ENCODE results near the gene KREMEN1.

- TF ChIP-seq POLR2AphosphoS5 (IDR thresholded peaks at IDR 0.05; ENCODE audit: borderline replicate concordance, low read depth, low read length): no peak
- no peak for TF ChIP-seq EZH2 (IDR thresholded peaks at IDR 0.05)
- TF ChIP-seq FOXP2 (optimal IDR thresholded peaks at IDR 0.05; ENCODE audit: control extremely low read depth, extremely low read length, insufficient read depth): no peak
Observed at GRCh38 chr22:29147331-29147899, 74.6 kb downstream of the KREMEN1 start.

Data from SK-N-MC (cell line).